ENCODE results near the gene DNAJC13.

DNAJC13 gene

GRCh38 chr3:132564070-132564465 lies 146.8 kb downstream of the DNAJC13 start:
- no peak for DNase-seq (ENCODE audit: low read depth)
- no peak overlapping the region for H3K4me3 ChIP-seq (ENCODE audit: low read depth, low read length)

- no peak for DNase-seq (ENCODE audit: low read depth)
- H3K4me3 ChIP-seq (ENCODE audit: low read depth, low read length): no peak overlapping the region
Measured at GRCh38 chr3:132568422-132568821, 151.1 kb downstream of the DNAJC13 start.

- DNase-seq (ENCODE audit: low read depth): no peak
Measured at GRCh38 chr3:132569153-132569552, 151.9 kb downstream of the DNAJC13 start.

GRCh38 chr3:132569580-132569979 lies 152.3 kb downstream of the DNAJC13 start:
- no peak overlapping the region for H3K4me3 ChIP-seq (ENCODE audit: low read depth, low read length)
- no peak for DNase-seq (ENCODE audit: low read depth)

More at GRCh38 chr3:132569153-132569552, 151.9 kb downstream of the DNAJC13 start:
- H3K4me3 ChIP-seq (ENCODE audit: low read depth, low read length): no peak overlapping the region

- DNase-seq (ENCODE audit: low read depth): no peak
- H3K4me3 ChIP-seq (ENCODE audit: low read depth, low read length): no peak overlapping the region
Measured at GRCh38 chr3:132570016-132570415, 152.7 kb downstream of the DNAJC13 start.

- no peak overlapping the region for H3K4me3 ChIP-seq (ENCODE audit: low read depth, low read length)
- no peak for DNase-seq (ENCODE audit: low read depth)
Measured at GRCh38 chr3:132573797-132574211, 156.5 kb downstream of the DNAJC13 start.

GRCh38 chr3:132587401-132587800 lies 170.1 kb downstream of the DNAJC13 start:
- no peak overlapping the region for H3K4me3 ChIP-seq (ENCODE audit: low read depth, low read length)
- no peak for DNase-seq (ENCODE audit: low read depth)

Measured in skeletal muscle cell (primary cell).